GM23338 (cell line): ENCODE results near the gene ACOX2. TPM values are rescaled to one million over a fixed set of nuclear protein-coding genes. Genes with fewer than 3 reads are reported as not detected.

ENCODE experiments used
- ATAC-seq: fragments of 200-7000 bp; cut with Tn5 transposase; 3 replicates; pipeline ENCODE4 v1.9.1; 2020
- DNase-seq: peaks from one replicate; pipeline ENCODE4 v3.0.0-alpha.2; 2015; ENCODE audit warnings: low spot score
- H2AFZ ChIP-seq: fragments of 200-600 bp; sonication (generic); 2 replicates; pipeline ENCODE4 v1.8.0; 2016; ENCODE audit warnings: antibody characterized with exemption, mild to moderate bottlenecking, moderate library complexity
- H3F3A ChIP-seq: fragments of 200-600 bp; sonication (generic); replicated peaks from 2 replicates; pipeline ENCODE4 v1.8.0; 2017; ENCODE audit warnings: antibody characterized with exemption, mixed run types, low read depth
- H3K27ac ChIP-seq: fragments of 200-600 bp; sonication (generic); 2 replicates; pipeline ENCODE4 v1.6.1; 2016; ENCODE audit warnings: low read depth
- H3K27me3 ChIP-seq: fragments of 200-600 bp; sonication (generic); 2 replicates; pipeline ENCODE4 v1.8.0; 2016; ENCODE audit warnings: mild to moderate bottlenecking, mixed run types, moderate library complexity; ENCODE audit not compliant: insufficient read depth
- H3K36me3 ChIP-seq: fragments of 200-600 bp; sonication (generic); 2 replicates; pipeline ENCODE4 v1.8.0; 2016; ENCODE audit warnings: mild to moderate bottlenecking; ENCODE audit not compliant: insufficient read depth
- H3K4me1 ChIP-seq: fragments of 200-600 bp; sonication (generic); 2 replicates; pipeline ENCODE4 v1.8.0; 2016; ENCODE audit warnings: mild to moderate bottlenecking, moderate library complexity; ENCODE audit not compliant: insufficient read depth
- H3K4me2 ChIP-seq: fragments of 200-600 bp; sonication (generic); 2 replicates; pipeline ENCODE4 v1.7.1; 2017; ENCODE audit warnings: mixed run types
- H3K4me3 ChIP-seq: fragments of 200-600 bp; sonication (generic); 2 replicates; pipeline ENCODE4 v1.6.1; 2016; ENCODE audit warnings: mixed run types
- H3K79me2 ChIP-seq: fragments of 200-600 bp; sonication (generic); replicated peaks from 2 replicates; pipeline ENCODE4 v1.8.0; 2017; ENCODE audit warnings: mild to moderate bottlenecking; ENCODE audit not compliant: insufficient read depth
- H3K9me2 ChIP-seq: fragments of 200-600 bp; sonication (generic); 2 replicates; pipeline ENCODE4 v1.8.0; 2017; ENCODE audit not compliant: insufficient read depth
- H4K20me1 ChIP-seq: fragments of 200-600 bp; sonication (generic); replicated peaks from 2 replicates; pipeline ENCODE4 v1.8.0; 2017; ENCODE audit warnings: mild to moderate bottlenecking; ENCODE audit not compliant: insufficient read depth
- H3K27ac Mint-ChIP-seq: 2 replicates; pipeline ENCODE4 v1.8.0; 2020; ENCODE audit warnings: inconsistent platforms, mild to moderate bottlenecking, moderate library complexity, mixed read lengths
- H3K27me3 Mint-ChIP-seq: 3 replicates; pipeline ENCODE4 v1.8.0; 2022; ENCODE audit warnings: low read depth, mild to moderate bottlenecking, moderate library complexity, mixed read lengths, inconsistent platforms; ENCODE audit not compliant: insufficient read depth, poor library complexity
- H3K36me3 Mint-ChIP-seq: 3 replicates; pipeline ENCODE4 v1.8.0; 2021; ENCODE audit warnings: low read depth, mild to moderate bottlenecking, inconsistent platforms, moderate library complexity, mixed read lengths
- H3K4me1 Mint-ChIP-seq: 3 replicates; pipeline ENCODE4 v1.8.0; 2020; ENCODE audit warnings: mild to moderate bottlenecking, inconsistent platforms, mixed read lengths
- H3K4me3 Mint-ChIP-seq: 3 replicates; pipeline ENCODE4 v1.8.0; 2021; ENCODE audit warnings: moderate library complexity, mild to moderate bottlenecking, inconsistent platforms, mixed read lengths
- H3K9me3 Mint-ChIP-seq: 3 replicates; pipeline ENCODE4 v1.8.0; 2020; ENCODE audit warnings: moderate library complexity, mild to moderate bottlenecking, inconsistent platforms, mixed read lengths
- CREB1 ChIP-seq: fragments of 250-450 bp; sonication (Bioruptor Pico); IDR thresholded peaks from 2 replicates; pipeline ENCODE4 v1.5.0; 2020; ENCODE audit warnings: low read depth, mild to moderate bottlenecking, moderate library complexity
- EZH2 ChIP-seq: fragments of 200-600 bp; sonication (generic); IDR thresholded peaks from one replicate; pipeline ENCODE4 v1.8.0; 2017; ENCODE audit warnings: antibody characterized with exemption, mild to moderate bottlenecking, low read depth; ENCODE audit not compliant: unreplicated experiment
- EZH2phosphoT487 ChIP-seq: fragments of 200-600 bp; sonication (generic); IDR thresholded peaks from one replicate; pipeline ENCODE4 v1.8.1; 2018; ENCODE audit warnings: antibody characterized with exemption; ENCODE audit not compliant: unreplicated experiment
- JUNB ChIP-seq: IDR thresholded peaks from one replicate; pipeline ENCODE4 v1.6.1; 2016; ENCODE audit warnings: antibody characterized with exemption; ENCODE audit not compliant: unreplicated experiment
- NANOG ChIP-seq: IDR thresholded peaks from 2 replicates; pipeline ENCODE4 v1.6.1; 2016; ENCODE audit warnings: antibody characterized with exemption, borderline replicate concordance
- POLR2AphosphoS5 ChIP-seq: IDR thresholded peaks from 2 replicates; pipeline ENCODE4 v1.6.1; 2016; ENCODE audit warnings: antibody characterized with exemption, low read depth
- STAT1 ChIP-seq: IDR thresholded peaks from one replicate; pipeline ENCODE4 v1.6.1; 2016; ENCODE audit warnings: antibody characterized with exemption; ENCODE audit not compliant: unreplicated experiment
- ZNF114 ChIP-seq: fragments of 250-450 bp; sonication (Bioruptor Pico); IDR thresholded peaks from 2 replicates; pipeline ENCODE4 v1.5.0; 2020; ENCODE audit warnings: mild to moderate bottlenecking, moderate library complexity
- ZNF331 ChIP-seq: fragments of 250-450 bp; sonication (Bioruptor Pico); IDR thresholded peaks from 2 replicates; pipeline ENCODE4 v1.5.0; 2020; ENCODE audit warnings: low read depth, mild to moderate bottlenecking, moderate library complexity
- polyA plus RNA-seq: library from polyadenylated mRNA; unstranded; fragments of >200 nt; fragmentation: Nextera tagmentation; extraction: Ambion mirVana; gene quantifications from 2 replicates; pipeline ENCODE4 v1.2.1, GENCODE V29; 2016
- total RNA-seq: library from RNA; depleted of rRNA; stranded (reverse); fragments of >200 nt; shearing (Covaris generic); gene quantifications from 2 replicates; pipeline ENCODE4 v1.2.3, GENCODE V29; 2014
- TF ChIP-seq, protein P1 (sequence below), 2 experiments: fragments of 200-600 bp in 1 of 2; sonication (generic) in 1 of 2; conservative IDR thresholded peaks; 2 replicates each; pipeline versions ENCODE4 v1.5.1 to v1.6.1; 2016 to 2017; ENCODE audit warnings: antibody characterized with exemption in 2 of 2, low read depth in 2 of 2, mild to moderate bottlenecking in 2 of 2, moderate library complexity in 1 of 2
- TF ChIP-seq, protein P2 (sequence below): IDR thresholded peaks from one replicate; pipeline ENCODE4 v1.6.1; 2018; ENCODE audit warnings: antibody characterized with exemption; ENCODE audit not compliant: unreplicated experiment

The ACOX2 gene
- total and polyA plus RNA-seq, 2 experiments from 2014 or later: 1.1 to 1.9 TPM

DNA sequence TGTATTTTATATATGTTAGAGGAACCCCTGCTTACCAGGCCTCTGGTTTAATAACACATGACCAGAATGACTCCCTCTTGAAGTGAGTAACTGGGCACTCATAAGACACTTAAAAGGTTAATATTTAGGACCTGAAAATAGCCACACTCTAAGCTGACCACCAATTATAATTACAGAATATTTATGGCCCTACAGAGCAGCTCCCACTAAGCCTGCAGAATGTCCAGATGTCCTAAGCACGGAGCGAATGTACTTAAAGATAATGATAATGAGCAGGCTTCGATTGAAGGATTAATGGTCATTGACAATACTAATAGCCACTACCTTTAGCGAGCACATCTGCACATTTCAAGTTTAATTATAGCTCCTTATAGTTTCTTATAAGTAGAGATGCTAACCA lies 67.9 kb downstream of the ACOX2 start:
- DNase-seq (no peak), ATAC-seq (no peak)
- H3K36me3 ChIP-seq: no peaks in the 10 kb centered on the region
- no peaks in the 10 kb centered on the region for H3K79me2 ChIP-seq
- no peaks in the 10 kb centered on the region for H3K9me2 ChIP-seq
- H2AFZ ChIP-seq: no peak overlapping the region
- H3F3A ChIP-seq: no peaks in the 10 kb centered on the region
- no peak overlapping the region for H3K4me2 ChIP-seq
- no peak overlapping the region for H3K27ac Mint-ChIP-seq
- no peaks in the 10 kb centered on the region for H4K20me1 ChIP-seq
- H3K9me3 Mint-ChIP-seq: no peaks in the 10 kb centered on the region
- no peaks in the 10 kb centered on the region for H3K27me3 ChIP-seq
- H3K4me1 ChIP-seq: peaks cover 10% of the 10 kb centered on the region
- H3K4me3 ChIP-seq: no peak overlapping the region
- H3K4me3 Mint-ChIP-seq: no peak overlapping the region
- TF ChIP-seq ZNF331 (no peak), STAT1 (no peak), EZH2phosphoT487 (no peak), CREB1 (CRISPR knock-in tag) (no peak), EZH2 (no peak), POLR2AphosphoS5 (no peak)
- TF ChIP-seq, protein P1, sequence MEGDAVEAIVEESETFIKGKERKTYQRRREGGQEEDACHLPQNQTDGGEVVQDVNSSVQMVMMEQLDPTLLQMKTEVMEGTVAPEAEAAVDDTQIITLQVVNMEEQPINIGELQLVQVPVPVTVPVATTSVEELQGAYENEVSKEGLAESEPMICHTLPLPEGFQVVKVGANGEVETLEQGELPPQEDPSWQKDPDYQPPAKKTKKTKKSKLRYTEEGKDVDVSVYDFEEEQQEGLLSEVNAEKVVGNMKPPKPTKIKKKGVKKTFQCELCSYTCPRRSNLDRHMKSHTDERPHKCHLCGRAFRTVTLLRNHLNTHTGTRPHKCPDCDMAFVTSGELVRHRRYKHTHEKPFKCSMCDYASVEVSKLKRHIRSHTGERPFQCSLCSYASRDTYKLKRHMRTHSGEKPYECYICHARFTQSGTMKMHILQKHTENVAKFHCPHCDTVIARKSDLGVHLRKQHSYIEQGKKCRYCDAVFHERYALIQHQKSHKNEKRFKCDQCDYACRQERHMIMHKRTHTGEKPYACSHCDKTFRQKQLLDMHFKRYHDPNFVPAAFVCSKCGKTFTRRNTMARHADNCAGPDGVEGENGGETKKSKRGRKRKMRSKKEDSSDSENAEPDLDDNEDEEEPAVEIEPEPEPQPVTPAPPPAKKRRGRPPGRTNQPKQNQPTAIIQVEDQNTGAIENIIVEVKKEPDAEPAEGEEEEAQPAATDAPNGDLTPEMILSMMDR (conservative IDR thresholded peaks at IDR 0.05; ENCODE audit: low read depth in 2 of 2): no peak
- TF ChIP-seq, protein P2, sequence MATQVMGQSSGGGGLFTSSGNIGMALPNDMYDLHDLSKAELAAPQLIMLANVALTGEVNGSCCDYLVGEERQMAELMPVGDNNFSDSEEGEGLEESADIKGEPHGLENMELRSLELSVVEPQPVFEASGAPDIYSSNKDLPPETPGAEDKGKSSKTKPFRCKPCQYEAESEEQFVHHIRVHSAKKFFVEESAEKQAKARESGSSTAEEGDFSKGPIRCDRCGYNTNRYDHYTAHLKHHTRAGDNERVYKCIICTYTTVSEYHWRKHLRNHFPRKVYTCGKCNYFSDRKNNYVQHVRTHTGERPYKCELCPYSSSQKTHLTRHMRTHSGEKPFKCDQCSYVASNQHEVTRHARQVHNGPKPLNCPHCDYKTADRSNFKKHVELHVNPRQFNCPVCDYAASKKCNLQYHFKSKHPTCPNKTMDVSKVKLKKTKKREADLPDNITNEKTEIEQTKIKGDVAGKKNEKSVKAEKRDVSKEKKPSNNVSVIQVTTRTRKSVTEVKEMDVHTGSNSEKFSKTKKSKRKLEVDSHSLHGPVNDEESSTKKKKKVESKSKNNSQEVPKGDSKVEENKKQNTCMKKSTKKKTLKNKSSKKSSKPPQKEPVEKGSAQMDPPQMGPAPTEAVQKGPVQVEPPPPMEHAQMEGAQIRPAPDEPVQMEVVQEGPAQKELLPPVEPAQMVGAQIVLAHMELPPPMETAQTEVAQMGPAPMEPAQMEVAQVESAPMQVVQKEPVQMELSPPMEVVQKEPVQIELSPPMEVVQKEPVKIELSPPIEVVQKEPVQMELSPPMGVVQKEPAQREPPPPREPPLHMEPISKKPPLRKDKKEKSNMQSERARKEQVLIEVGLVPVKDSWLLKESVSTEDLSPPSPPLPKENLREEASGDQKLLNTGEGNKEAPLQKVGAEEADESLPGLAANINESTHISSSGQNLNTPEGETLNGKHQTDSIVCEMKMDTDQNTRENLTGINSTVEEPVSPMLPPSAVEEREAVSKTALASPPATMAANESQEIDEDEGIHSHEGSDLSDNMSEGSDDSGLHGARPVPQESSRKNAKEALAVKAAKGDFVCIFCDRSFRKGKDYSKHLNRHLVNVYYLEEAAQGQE: no peak
- no peaks in the 10 kb centered on the region for H3K36me3 Mint-ChIP-seq
- no peak overlapping the region for H3K27ac ChIP-seq
- H3K27me3 Mint-ChIP-seq: peaks cover 8% of the 10 kb centered on the region
- peaks cover 19% of the 10 kb centered on the region for H3K4me1 Mint-ChIP-seq

DNA sequence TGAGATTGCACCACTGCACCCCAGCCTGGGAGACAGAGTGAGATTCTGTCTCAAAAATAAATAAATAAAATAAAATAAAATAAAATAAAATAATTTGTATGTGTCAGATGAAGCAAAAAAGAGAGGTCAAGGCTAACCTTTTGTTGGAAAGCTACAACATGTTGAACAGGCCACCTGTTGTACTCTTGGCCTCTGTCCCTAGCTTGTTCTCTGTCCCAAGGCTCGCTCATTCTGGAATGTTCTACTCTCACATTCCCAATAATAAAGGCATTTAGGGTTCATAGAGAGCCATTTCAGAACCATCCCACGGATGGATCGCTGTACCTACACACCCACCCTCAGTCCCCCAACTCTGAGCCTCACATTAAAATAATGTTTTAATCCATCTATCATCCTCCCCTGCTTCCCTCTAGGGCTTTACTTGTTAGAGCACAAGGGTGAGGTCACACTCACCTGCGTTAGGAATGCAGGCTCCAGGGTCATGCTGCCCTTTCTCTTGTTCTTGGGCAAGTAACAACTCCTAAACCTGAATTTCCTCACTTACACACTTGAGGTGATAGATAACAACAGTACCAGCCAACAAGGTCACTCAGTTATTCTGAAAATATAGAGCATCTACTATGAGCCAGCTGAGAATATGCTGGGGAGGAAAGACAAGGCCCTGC lies 70.0 kb downstream of the ACOX2 start:
- Mint-ChIP-seq H3K4me1 (peaks cover 27% of the 10 kb centered on the region), H3K9me3 (no peaks in the 10 kb centered on the region), H3K36me3 (no peaks in the 10 kb centered on the region), H3K27me3 (peaks cover 8% of the 10 kb centered on the region), H3K4me3 (no peak overlapping the region), H3K27ac (no peak overlapping the region)
- Histone ChIP-seq H4K20me1 (no peaks in the 10 kb centered on the region), H3F3A (no peaks in the 10 kb centered on the region), H3K27me3 (no peaks in the 10 kb centered on the region), H3K4me3 (no peak overlapping the region), H3K9me2 (no peaks in the 10 kb centered on the region), H3K4me2 (no peak overlapping the region), H3K4me1 (peaks cover 19% of the 10 kb centered on the region), H3K27ac (no peak overlapping the region), H3K79me2 (no peaks in the 10 kb centered on the region), H2AFZ (no peak overlapping the region), H3K36me3 (no peaks in the 10 kb centered on the region)
- TF ChIP-seq CREB1 (CRISPR knock-in tag) (no peak), ZNF114 (CRISPR knock-in tag) (no peak), EZH2 (no peak), NANOG (no peak), JUNB (no peak), STAT1 (no peak)
- ATAC-seq: no peak
- DNase-seq: no peak
